Activated T-cell treated with anti-CD3 and anti-CD28 coated beads for 4 hours (primary cell): ENCODE results near the gene TTC28.
"Not testable (repeated sequence)": the region's sequence is repeated elsewhere in the genome, so short reads cannot be mapped to it uniquely, and the experiment has no call there.

ENCODE experiments used
- DNase-seq: peaks from one replicate; pipeline ENCODE4 v3.0.0-alpha.2; 2020

Gene TTC28

DNA sequence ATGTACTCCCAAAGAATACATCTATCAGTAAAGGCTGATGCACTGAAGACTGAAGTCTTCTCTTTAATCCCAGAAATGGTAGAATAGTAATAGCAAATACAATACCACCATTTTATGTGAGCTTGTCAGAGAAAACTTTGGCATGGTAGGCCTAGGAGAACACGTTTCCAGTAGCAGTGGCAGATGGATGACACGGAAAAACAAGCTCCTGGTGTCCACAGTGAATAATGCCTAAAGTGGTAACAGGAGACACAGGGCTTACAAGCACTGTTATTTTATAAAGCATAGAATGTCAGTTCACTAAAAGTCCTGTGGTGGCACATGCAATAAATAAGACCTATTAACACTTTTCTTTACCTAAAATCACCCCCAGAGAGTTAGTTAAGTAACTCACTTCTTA, 277.6 kb downstream of the TTC28 start:
- no peak for DNase-seq

DNA sequence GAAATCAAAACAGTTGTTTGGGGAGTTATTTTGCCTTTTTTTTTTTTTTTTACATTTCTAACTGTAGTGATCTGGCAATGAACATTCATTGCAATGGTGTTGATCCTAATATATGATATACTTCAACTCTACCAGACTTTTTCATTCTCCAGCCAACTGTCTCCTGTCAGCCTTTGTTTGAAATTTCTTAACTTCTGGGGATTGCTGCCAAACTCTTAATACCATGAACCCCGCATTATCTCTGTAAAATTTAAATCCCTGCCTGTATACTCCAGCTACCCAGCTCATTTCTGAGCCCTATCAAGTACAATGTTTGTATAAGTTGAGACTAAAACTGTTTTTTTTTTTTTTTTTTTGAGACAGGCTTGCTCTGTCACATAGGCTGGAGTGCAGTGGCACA, 280.7 kb downstream of the TTC28 start:
- no peak for DNase-seq

DNA sequence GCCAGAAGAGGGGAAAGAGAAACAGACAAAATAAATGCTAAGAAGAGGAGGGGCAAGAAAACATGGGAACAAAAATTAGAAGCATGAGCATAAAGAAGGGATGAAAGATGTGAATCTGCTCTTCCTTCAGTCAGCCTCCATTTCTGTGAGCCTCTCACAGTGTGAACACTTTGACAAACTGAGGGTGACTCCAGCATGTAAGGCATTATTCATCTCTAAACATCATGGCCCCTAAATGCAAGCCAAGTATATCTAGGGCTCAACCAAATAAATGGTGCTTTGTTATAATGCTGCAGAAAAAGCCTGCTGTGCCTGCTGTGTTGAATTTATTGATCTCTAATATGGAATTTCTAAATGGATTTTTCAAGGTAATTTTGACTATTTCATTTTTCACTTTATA, 281.3 kb downstream of the TTC28 start:
- DNase-seq: no peak

DNA sequence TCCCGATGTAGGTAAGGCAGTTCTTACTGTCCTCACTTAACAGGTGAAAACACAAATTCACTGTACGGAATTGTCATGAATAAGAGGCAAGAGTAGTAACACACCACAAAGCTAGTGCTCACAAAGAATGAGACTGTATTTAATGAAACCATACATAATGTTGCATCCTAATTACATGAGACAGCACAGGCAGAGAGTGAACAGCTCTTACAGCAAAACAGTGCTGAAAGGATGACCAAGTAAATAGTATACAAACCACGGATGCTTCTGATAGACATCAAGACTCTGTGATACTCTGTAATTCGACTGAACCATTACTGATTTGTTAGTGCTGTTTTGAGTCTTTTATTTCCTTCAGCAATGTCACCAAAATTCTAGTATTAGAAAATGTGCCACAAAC, 282.3 kb downstream of the TTC28 start:
- no peak for DNase-seq

DNA sequence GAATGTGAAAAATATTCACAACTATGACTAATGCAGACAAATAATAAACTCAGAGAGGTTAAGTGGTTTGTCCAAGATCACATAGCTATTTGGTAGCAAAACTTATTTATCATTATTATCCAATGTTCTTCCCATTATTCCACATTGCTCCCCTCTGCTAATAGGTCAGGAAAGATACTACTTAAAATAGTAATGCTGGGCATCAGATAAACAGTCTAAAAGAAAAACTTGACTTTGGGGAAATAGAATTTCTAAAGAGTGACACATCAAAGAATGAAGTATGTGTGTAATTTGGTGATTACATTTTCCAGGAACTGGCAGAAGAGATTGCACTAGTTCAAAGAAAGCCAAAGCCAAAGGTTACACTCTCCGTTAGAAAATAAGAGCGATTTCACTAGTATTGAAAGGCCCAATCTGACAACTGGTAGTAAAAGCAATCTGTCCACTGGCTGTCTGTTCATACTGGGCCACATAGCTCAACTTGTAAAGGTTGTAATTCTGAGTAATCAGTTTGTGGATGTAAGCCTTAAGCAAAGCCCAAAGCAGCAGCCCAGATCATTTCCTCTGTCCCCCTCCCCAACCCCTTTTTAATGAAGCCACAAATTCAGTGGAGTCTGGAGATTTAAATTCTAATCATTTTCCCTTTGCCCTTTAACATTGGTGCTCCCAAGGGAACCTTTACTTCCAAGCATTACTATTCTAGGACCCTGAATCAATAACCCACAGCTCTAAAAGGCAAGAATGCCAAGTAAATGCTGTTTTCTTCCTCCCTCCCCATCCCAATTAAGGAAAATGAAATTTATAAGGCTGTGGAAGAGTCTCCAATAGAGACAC, 283.5 kb downstream of the TTC28 start:
- no peak for DNase-seq

DNA sequence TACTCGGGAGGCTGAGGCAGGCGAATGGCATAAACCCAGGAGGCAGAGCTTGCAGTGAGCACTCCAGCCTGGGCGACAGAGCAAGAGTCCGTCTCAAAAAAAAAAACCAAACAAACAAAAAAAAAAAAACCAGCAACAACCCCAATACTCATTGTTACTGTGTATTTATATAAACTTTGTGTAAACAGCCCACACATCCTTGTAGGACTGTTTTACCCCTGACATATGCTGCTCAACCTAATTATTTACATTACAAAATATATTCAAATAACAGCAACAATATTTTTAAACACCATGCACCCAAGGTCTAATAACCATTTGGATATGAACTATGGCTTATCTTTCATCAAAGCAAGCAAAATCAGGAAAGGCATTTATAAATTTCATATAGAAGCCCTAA, 284.1 kb downstream of the TTC28 start:
- DNase-seq: no peak

DNA sequence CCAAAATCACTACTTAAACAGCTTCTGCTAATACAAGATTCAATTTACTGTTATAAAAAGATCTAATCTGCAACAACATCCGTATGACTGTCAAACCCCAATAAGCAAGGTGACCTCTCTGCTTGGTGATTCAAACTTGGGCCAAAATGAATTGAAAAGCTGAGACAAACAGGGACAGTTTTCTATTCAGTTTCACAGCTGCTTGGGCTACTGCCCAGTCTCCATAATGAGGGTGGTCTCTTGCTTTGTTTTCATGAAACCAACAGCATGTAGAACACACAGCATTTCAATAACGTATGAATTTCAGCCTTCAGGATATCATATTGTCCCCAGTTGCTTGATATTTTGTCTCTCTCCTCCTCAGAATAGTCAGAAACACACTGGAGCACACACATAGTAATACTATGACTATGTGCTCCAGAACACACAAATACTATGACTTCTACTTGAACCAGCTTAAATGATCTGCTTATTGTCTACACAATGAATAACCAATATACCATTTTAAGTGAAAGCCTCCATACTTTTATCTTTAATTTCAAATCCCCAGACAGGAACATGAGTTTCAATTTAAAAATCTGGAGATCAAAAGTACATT, 285.0 kb downstream of the TTC28 start:
- no peak for DNase-seq

DNA sequence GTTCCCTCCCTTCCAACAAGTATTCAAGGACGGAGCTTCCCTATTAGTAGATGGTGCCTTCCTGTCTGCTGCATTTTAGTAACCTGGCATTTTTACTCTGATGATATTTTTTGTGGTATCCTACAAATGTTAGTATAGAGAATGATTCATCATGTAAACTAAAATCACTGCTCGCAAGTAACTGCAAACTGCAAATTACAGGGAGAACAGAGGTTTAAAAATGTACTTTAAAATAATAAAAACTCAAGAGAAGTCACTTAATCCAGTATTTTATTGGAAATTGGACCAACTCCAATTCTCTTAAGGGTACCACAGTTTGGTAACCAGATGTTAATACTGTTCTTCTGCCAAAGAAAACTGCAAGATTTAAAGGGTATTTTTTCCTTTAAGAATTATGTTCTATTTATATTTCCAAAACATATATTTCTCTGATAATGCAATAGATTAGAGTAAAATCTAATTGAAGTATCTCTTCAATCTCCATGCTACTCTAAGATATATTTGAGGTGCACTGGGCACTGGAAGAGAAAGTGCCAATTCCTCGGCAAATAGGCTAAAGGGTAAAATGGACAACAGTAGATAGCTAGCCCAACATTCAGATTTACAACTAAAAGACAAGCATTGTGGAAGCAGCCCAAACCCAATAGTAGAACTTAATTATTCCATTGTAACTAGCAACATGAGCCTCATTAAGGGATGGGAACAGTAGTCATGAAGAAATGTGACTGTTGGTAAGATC, 298.0 kb downstream of the TTC28 start:
- DNase-seq: no peak

DNA sequence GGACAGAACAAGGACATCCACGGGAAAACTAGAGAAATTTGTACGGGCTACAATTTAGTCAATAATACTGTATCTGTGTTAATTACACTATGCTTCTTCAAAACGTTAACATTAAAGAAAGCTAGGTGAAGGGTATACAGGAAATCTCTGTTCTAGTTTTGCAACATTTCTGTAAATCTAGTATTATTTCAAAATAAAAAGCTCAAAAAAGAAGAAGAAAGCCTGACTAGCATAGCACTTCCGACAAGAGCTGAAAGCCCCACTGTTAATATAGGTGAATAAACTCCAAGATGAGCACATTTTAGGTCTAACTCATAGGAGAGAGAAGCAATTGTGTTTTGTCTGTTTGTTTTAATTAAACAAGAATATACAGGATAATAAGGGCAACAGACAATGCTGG, 299.7 kb downstream of the TTC28 start:
- no peak for DNase-seq

DNA sequence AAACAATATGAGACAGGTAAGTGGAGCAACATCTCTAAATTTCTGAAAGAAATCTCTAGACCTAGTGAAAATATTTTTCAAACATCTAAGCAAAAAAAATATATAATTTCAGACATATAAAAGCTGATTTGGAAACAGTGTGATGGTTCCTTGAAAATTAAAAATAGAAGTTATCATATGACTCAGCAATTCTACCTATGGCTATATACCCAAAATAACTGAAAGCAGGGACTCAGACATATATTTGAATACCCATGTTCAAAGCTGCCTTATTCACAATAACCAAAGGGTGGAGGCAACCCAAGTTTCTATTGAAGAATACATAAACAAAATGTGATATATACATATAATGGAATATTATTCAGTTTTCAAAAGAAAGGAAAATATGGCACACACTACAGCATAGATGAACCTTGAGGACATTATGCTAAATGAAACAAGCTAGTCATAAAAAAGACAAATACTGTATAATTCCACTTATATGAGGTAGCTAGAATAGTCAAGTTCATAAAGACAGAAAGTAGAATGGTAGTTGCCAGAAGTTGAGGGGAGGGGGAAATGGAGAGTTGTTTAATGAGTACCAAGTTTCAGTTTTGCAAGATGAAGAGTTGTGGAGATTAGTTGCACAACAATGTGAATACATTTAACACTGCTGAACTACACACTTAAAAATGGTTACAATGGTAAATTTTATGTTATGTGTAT, 300.4 kb downstream of the TTC28 start:
- DNase-seq: no peak

DNA sequence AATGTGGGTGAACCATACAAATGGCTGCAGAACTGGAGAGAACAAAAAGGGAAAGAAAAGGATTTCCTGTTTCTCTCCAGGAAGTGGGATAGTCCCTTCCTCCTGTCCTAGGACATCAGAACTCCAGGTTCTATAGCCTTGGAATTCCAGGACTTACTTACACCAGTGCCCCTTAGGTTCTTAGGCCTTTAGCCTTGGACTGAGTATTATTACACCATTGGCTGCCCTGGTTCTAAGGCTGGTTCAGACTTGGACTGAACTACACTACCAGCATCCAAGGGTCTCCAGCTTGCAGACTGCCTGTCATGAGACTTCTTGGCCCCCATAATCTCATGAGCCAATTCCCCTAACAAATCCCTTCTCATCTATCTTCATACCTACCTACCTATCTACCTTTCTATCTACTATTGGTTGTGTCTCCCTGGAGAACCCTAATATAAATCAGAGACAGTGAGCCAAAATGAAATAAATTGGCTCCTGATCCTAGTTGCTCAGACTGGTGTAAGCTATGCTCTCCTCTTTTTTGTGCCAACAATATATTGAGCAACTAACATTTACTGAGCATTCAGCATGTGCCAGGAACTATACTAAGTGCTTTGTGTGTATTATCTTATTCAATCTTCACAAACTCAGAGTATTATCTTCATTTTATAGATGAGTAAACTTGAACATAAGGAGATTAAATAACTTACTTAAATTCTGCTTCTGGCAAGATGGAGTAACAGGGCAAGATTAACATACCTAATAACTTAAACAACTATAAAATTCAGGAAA, 303.7 kb downstream of the TTC28 start:
- DNase-seq: no peak

DNA sequence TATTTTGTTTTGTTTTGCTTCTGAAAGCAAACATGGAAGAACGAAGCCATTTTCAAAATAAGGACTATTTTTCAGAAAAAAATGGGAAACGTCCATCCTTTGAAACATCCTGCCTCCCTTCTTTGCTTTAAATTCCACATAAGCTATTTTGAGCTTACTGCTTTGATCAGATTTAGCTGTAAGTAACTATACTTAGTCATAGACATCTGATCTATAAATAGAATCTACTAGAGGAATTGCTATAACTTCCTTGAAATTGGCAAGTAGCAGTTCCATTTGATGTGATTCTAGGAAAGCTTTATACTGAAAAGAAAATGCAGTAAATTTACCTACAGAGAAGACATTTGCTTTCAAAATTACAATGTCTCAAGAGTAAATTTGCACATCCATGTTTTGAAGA, 305.8 kb downstream of the TTC28 start:
- DNase-seq: no peak

DNA sequence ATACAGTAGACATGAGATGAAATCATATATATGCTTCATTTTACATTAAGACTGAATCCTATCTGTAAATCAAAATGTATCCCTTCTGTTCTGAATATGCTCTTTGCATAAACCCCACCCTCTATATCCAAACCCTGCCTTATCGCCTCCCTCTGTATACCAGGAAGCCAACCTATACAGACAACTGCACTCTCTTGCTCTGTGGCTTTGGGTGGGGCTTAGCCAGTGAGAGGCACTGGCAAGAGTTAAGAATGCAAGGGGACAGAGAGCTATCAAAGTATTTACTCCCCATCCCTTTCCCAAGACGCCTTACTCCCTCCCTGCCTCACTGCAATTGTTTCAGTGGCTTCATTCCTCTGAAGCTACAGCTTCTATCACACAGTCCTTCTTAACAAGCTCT, 309.8 kb downstream of the TTC28 start:
- DNase-seq: no peak

DNA sequence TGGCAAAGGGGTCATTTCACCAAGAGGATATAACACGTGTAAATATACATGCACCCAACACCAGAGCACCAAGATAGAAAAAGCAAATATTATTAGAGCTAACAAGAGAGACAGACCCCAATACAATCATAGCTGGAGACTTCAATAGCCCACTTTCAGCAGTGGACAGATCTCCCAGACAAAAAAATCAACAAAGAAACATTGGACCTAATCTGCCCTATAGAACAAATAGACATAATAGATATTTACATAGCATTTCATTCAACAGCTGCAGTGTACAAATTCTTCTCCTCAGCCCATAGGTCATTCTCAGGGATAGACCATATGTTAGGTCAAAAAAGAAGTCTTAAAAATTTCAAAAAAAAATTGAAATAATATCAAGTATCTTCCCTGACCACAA, 312.8 kb downstream of the TTC28 start:
- DNase-seq: no peak

DNA sequence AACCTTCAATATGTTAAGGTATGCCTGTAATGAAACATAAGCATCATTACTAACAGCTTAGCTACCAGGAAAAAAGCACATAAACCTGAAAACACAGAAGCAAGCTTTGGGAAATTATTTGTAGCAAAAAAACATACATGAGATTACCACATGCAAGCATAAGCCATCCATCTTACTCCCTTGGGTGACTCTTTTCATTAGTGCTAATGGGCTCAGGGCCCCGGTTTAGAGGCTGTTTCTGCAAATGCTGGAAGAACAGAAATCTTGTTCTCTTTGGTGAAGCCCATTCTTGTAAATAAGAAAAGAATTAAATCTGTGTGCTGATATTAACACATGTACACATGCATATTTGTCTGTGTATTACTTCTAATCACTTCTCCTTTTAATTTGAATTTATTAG, 314.3 kb downstream of the TTC28 start:
- no peak for DNase-seq

DNA sequence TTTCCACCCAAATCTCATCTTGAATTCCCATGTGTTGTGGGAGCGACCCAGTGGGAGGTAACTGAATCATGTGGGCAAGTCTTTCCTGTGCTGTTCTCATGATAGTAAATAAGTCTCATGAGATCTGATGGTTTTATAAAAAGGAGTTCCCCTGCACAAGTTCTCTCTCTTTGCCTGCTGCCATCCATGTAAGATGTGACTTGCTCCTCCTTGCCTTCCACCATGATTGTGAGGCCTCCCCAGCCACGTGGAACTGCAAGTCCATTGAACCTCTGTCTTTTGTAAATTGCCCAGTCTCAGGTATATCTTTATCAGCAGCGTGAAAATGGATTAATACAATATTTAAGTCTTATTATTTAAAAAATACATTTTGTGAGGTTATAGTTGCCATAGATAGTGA, 315.5 kb downstream of the TTC28 start:
- DNase-seq: not testable (repeated sequence)

DNA sequence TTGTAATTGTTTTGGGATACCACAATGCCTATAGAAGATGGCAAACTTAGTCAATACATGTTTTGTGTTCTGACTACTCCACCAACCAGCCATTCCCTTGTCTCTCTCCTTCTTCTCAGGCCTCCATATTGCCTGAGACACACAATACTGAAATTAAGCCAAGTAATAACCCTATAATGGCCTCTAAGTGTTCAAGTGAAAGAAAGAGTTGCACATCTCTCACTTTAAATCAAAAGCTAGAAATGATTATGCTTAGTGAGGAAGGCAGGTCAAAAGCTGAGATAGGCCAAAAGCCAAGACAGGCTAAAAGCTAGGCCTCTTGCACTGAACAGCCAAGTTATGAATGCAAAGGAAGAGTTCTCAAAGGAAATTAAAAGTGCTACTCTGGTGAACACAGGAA, 318.7 kb downstream of the TTC28 start:
- DNase-seq: no peak

DNA sequence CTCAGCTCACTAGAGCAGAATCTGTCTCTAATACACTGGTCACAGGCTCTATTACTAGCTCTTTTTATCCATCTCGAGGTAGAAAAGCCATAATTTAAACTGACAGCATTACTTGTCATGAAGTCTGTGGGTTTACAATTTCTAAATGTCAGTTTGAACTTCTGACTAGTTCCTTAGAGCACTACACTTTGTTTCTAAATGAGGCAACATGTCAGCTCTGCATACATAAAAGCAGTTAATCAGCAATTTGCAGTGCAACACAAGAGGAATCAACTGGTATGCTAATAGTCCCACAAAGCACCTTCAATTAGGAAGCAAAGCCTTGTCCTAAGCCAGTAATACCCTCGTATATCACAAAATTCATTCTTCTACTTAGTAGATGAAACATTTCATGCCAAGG, 321.3 kb downstream of the TTC28 start:
- DNase-seq: no peak

DNA sequence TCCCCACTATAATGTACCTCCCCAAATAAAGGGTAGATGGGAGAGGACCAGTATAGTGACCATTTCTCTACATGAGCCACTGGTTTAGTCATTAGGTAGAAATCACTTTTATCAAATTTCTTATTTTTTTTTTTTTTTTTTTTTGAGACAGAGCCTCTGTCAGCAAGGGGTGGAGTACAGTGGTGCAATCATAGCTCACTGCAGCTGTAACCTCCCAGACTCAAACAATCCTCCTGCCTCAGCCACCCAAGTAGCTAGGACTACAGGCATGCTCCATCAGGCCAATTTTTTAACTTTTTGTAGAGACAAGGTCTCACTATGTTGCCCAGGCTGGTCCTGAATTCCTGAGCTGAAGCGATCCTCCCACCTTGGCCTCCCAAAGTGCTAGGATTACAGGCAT, 322.4 kb downstream of the TTC28 start:
- DNase-seq: no peak

DNA sequence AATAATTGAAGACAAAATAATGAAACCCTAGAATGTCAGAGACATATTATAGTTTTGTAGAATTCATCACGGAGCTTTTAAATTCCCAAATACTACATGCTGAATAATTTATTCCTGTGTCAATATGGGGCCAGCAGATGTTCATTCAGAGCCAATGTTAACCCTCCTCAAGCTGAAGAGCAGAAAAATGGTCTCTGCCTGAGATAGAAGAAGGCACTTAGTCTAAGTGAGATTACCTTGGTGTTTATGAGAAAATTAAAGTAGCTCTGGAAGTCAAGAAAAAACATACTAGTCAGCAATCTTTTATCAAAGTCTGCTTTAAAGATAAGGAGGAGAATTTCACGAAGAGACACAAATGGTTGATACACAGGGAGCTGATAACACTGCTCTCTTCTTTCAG, 328.2 kb downstream of the TTC28 start:
- no peak for DNase-seq

DNA sequence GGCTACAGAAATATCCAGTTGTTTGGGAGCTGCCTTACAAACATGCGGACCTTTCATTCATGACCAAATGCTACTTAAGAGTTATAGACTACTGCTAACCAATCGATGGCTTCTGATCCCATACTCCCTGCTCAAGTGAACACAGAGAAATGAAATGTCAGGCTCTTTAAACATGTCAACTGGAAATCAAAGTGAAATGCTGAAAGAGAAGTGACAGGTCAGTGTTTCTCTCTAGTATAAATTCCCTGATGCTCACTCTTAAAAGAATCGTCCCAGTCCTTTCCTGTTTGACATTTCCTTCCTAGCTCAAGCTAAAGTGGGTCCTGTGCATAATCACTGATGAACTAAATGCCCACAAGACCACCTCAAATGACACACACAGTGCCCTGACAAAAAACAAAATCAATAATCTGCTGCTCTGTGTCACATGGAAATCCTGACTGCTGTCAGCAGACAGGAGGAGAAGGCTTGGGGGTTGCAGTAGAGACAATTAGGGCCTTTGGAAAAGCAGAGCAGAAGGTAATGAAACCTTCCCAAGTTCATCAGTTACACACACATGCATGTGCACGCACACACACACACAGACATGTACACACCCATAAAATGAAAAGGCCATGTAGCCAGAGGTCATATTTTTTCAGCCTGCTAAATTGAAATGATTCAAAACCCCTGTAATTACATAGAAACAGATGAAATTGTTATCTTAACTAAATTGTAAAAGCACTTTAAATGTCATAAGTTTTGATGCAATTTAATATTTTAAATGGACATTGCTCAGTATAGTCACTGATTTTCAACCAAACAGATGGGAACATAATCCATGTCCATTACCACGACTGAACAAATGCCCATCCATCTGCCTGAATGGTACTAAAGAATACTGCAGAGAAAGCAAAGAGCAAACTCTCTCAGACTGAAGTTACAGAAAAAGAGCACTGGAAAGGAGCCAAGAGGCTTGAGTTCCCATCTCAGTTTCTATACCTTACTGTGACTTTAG, 330.7 kb downstream of the TTC28 start:
- DNase-seq: no peak
